ENCODE results near the gene TLE1.

Gene TLE1

DNA sequence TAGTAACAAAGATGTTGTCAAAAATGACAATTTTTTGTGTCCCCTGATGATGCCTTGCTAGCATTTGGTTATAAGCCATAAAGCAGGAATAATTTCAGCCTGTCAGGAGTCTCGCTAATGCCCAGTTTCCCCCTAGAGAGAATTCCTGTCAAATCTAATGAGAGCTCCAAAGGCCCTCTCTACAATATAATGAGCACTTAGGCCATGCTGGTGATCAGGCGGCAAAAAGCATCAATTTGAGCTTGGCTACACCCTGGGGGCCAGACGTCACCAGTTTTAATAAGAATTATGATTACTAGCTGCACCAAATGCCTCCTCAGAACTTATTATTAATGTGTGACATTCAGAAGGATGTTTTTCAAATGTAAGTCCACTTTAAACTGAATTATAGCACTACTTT lies 6.1 kb downstream of the TLE1 start:
- no peaks in the 10 kb centered on the region for H3K27me3 ChIP-seq (replicated peaks)
- no peak overlapping the region for H3K27ac ChIP-seq
- no peaks in the 10 kb centered on the region for H3K36me3 ChIP-seq (replicated peaks)
- H3K4me3 ChIP-seq (ENCODE audit: low read depth, low read length): no peak overlapping the region
- in situ Hi-C loops (cut with HindIII; ENCODE audit: low pct_ligation_motif_present, low sequenced_read_pairs): no loop called here
- no peak for DNase-seq
- TF ChIP-seq, protein P1, sequence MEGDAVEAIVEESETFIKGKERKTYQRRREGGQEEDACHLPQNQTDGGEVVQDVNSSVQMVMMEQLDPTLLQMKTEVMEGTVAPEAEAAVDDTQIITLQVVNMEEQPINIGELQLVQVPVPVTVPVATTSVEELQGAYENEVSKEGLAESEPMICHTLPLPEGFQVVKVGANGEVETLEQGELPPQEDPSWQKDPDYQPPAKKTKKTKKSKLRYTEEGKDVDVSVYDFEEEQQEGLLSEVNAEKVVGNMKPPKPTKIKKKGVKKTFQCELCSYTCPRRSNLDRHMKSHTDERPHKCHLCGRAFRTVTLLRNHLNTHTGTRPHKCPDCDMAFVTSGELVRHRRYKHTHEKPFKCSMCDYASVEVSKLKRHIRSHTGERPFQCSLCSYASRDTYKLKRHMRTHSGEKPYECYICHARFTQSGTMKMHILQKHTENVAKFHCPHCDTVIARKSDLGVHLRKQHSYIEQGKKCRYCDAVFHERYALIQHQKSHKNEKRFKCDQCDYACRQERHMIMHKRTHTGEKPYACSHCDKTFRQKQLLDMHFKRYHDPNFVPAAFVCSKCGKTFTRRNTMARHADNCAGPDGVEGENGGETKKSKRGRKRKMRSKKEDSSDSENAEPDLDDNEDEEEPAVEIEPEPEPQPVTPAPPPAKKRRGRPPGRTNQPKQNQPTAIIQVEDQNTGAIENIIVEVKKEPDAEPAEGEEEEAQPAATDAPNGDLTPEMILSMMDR (IDR thresholded peaks at IDR 0.05; ENCODE audit: low read depth, low read length, missing control alignments): no peak

DNA sequence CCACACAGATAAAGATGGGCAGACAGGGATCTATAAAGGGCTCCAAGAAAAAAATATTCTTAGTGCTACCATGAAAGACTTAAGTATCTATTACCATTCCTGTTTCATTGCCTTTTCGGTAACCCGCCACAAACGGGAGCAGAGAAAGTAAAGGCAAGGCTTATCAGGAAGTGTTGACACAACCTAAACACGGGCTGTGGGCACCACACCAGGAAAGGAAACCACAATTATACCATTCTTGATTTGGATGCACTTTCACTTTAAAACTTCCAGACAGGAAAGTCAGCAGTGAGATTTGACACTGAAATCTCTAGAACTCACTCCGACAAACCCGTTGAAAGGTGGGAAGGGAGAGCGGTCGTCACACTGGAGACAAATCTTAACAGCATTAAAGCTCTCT lies 6.5 kb downstream of the TLE1 start:
- Histone ChIP-seq H3K36me3 (replicated peaks) (no peaks in the 10 kb centered on the region), H3K4me3 (ENCODE audit: low read depth, low read length) (peak overlapping the region; percentile 12), H3K27ac (no peak overlapping the region), H3K27me3 (replicated peaks) (no peaks in the 10 kb centered on the region)
- in situ Hi-C loops (cut with HindIII; ENCODE audit: low pct_ligation_motif_present, low sequenced_read_pairs): no loop called here
- peak; percentile 34 for DNase-seq
- TF ChIP-seq, protein P1 (IDR thresholded peaks at IDR 0.05; ENCODE audit: low read depth, low read length, missing control alignments): no peak

DNA sequence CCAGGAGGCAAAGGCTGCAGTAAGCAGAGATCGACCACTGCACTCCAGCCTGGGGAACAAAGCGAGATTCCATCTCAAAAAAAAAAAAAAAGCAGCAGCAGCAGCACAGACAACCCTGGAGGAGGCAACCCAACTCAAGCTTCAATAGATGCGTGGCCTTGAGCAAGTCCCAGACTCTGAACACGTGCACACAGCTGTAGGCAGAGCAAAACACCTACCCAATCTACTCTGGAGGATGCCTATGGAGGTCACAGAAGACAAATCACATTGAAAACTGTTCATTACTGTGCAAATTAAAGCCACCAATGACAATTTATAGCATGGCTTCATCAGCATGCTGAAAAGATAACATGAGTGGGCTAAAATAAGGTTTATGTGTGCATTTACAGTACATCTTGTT lies 7.2 kb downstream of the TLE1 start:
- TF ChIP-seq, protein P1 (IDR thresholded peaks at IDR 0.05; ENCODE audit: low read depth, low read length, missing control alignments): no peak
- in situ Hi-C loops (cut with HindIII; ENCODE audit: low pct_ligation_motif_present, low sequenced_read_pairs): no loop called here
- Histone ChIP-seq H3K4me3 (ENCODE audit: low read depth, low read length) (no peak overlapping the region), H3K27me3 (replicated peaks) (no peaks in the 10 kb centered on the region), H3K36me3 (replicated peaks) (no peaks in the 10 kb centered on the region), H3K27ac (no peak overlapping the region)
- DNase-seq: no peak

DNA sequence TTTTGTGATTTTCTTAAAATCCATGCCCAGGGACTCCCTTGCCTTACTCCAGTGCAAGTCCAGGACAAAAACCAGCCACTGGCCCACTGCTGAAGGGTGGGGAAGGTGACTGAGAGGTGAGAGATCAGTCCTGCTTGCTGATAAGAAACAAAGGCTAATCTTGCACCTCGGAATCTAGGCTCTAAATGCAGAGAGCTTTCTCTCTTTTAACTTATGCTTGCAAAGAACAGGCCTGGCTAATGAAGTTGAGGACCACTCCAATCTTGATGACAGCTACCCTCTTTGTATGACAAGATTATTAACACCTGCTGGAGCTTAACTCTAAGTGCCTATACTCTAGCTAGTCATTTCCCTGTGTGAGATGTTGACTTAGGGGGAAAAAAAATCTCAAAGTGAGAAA lies 8.8 kb downstream of the TLE1 start:
- TF ChIP-seq, protein P1 (IDR thresholded peaks at IDR 0.05; ENCODE audit: low read depth, low read length, missing control alignments): no peak
- no peak for DNase-seq
- in situ Hi-C loops (cut with HindIII; ENCODE audit: low pct_ligation_motif_present, low sequenced_read_pairs): no loop called here
- Histone ChIP-seq H3K27ac (no peak overlapping the region), H3K27me3 (replicated peaks) (no peaks in the 10 kb centered on the region), H3K4me3 (ENCODE audit: low read depth, low read length) (no peak overlapping the region), H3K36me3 (replicated peaks) (no peaks in the 10 kb centered on the region)

GRCh38 chr9:81680006-81680405 lies 9.3 kb downstream of the TLE1 start:
- TF ChIP-seq, protein P1 (IDR thresholded peaks at IDR 0.05; ENCODE audit: low read depth, low read length, missing control alignments): no peak
- no peaks in the 10 kb centered on the region for H3K36me3 ChIP-seq (replicated peaks)
- in situ Hi-C loops (cut with HindIII; ENCODE audit: low pct_ligation_motif_present, low sequenced_read_pairs): no loop called here

GRCh38 chr9:81678088-81678487 lies 11.3 kb downstream of the TLE1 start:
- in situ Hi-C loops (cut with HindIII; ENCODE audit: low pct_ligation_motif_present, low sequenced_read_pairs): no loop called here
- TF ChIP-seq, protein P1 (IDR thresholded peaks at IDR 0.05; ENCODE audit: low read depth, low read length, missing control alignments): no peak
- H3K27ac ChIP-seq: no peak overlapping the region
- no peaks in the 10 kb centered on the region for H3K27me3 ChIP-seq (replicated peaks)
- DNase-seq: no peak
- no peaks in the 10 kb centered on the region for H3K36me3 ChIP-seq (replicated peaks)
- H3K4me3 ChIP-seq (ENCODE audit: low read depth, low read length): no peak overlapping the region

More at GRCh38 chr9:81680006-81680405, 9.3 kb downstream of the TLE1 start:
- Histone ChIP-seq H3K27me3 (replicated peaks) (no peaks in the 10 kb centered on the region), H3K4me3 (ENCODE audit: low read depth, low read length) (no peak overlapping the region), H3K27ac (no peak overlapping the region)
- no peak for DNase-seq

Data from brain microvascular endothelial cell (primary cell).